Measurements from ENCODE around the gene PARK7.

GRCh38 chr1:8031176-8031785 is 69.8 kb downstream of the PARK7 start:
- TF ChIP-seq POLR2AphosphoS5 (IDR thresholded peaks at IDR 0.05; ENCODE audit: low read depth, low read length) (no peak), PAX5 (IDR thresholded peaks at IDR 0.05; ENCODE audit: insufficient read depth, low read length, severe bottlenecking) (no peak), POLR2A (IDR thresholded peaks at IDR 0.05; ENCODE audit: low read depth, low read length) (no peak), TAF1 (IDR thresholded peaks at IDR 0.05; ENCODE audit: low read depth, low read length) (no peak), POU2F2 (IDR thresholded peaks at IDR 0.05; ENCODE audit: low read depth, low read length) (no peak)

All from GM12891 (cell line).